ENCODE data around the gene GIMAP1. TPM values are rescaled to one million over a fixed set of nuclear protein-coding genes. Genes with fewer than 3 reads are reported as not detected.

The GIMAP1 gene
- total RNA-seq, 2 experiments from 2014 or later: 19.0 to 20.2 TPM

DNA sequence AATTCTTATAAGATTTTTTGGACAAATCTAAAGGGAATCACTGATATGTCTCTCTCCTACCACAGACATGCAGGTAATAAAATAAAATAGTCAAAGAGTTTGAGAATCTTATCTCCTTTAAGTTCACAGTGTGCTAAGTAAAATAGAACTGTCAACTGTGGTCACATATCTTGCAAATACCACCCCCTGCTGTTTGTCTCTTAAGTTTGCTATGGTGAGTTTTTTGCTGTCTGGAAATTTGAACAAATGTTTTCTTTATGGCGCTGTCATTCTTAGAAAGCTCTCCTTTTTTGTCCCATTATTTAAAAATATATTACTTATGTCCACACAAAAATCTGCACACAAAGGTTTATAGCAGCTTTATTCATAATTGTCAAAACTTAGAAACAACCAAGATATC, 40.4 kb downstream of the GIMAP1 start:
- DNase-seq: no peak
- ChIA-PET CTCF (interaction anchor here (0.6 to 5.0 kb wide), 18 partner anchors 11 to 401 kb away, joined by 3 to 85 read pairs (median 4); partner anchors contain the start of genes GIMAP2, GIMAP7 and GIMAP8), POLR2A (interaction anchor here (2.3 to 2.6 kb wide), 3 partner anchors 189 to 308 kb away, joined by 13 to 38 read pairs (median 16); partner anchors contain the start of genes GIMAP4 and GIMAP8)
- Mint-ChIP-seq H3K4me3 (peak overlapping the region; percentile 67), H3K9me3 (ENCODE audit: insufficient read depth) (peaks cover 8% of the 10 kb centered on the region), H3K27me3 (ENCODE audit: low read depth) (no peaks in the 10 kb centered on the region), H3K4me1 (ENCODE audit: low read depth) (peaks cover 49% of the 10 kb centered on the region), H3K36me3 (ENCODE audit: low read depth) (peaks cover 5% of the 10 kb centered on the region), H3K27ac (peak overlapping the region; percentile 90)
- no peak for ATAC-seq

DNA sequence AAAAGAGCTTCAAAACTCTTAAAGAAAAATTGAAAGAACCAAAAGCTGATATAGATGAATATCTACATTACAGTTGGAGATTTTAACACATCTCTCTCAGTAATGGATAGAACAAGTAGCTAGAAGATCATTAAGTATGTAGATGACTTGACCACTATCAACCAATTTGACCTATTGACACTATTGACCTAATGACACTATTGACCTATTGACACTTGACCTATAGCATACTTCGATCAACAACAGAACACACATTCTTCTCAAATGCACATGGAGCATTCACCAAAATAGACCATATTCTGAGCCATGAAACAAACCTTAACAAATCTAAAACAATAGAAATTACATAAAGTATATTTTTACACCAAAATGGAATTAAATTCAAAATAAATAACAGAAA, 43.1 kb downstream of the GIMAP1 start:
- ATAC-seq (no peak), DNase-seq (no peak)
- Mint-ChIP-seq H3K36me3 (ENCODE audit: low read depth) (peaks cover 5% of the 10 kb centered on the region), H3K27me3 (ENCODE audit: low read depth) (no peaks in the 10 kb centered on the region), H3K27ac (no peak overlapping the region), H3K4me3 (no peak overlapping the region), H3K9me3 (ENCODE audit: insufficient read depth) (peaks cover 12% of the 10 kb centered on the region), H3K4me1 (ENCODE audit: low read depth) (peaks cover 27% of the 10 kb centered on the region)
- ChIA-PET POLR2A (no interaction called here), CTCF (interaction anchor here (0.8 to 1.9 kb wide), 4 partner anchors 22 to 310 kb away, joined by 3 to 9 read pairs (median 4); partner anchors contain the start of gene GIMAP5)

DNA sequence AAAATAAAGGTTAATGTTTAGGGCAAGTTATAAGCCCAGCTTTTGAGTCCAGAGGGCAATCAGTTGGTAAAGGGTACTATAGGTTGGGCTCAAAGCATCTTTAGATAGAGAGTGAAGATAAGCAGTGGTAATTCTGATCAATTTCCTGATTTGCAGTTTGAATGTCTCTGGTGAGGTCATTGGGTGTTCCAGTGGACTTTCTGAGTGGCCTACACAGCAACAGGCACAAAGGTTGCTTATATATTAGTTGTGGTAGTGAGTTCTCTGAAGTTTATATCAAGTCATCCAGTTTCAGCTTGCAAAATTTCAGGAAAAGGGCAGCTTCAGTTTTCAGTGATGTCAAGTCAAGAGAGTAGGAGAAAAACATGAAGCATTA, 49.9 kb downstream of the GIMAP1 start:
- Mint-ChIP-seq H3K27ac (no peak overlapping the region), H3K27me3 (ENCODE audit: low read depth) (peaks cover 2% of the 10 kb centered on the region), H3K4me3 (no peak overlapping the region), H3K4me1 (ENCODE audit: low read depth) (no peaks in the 10 kb centered on the region), H3K9me3 (ENCODE audit: insufficient read depth) (peaks cover 10% of the 10 kb centered on the region), H3K36me3 (ENCODE audit: low read depth) (peaks cover 3% of the 10 kb centered on the region)
- ChIA-PET POLR2A (interaction anchor here (1.0 kb wide), 1 partner anchor 11 kb away, joined by 4 read pairs; no protein-coding TSS in a partner anchor), CTCF (interaction anchor here (1.0 kb wide), 1 partner anchor 12 kb away, joined by 3 read pairs; no protein-coding TSS in a partner anchor)
- no peak for ATAC-seq
- no peak for DNase-seq

DNA sequence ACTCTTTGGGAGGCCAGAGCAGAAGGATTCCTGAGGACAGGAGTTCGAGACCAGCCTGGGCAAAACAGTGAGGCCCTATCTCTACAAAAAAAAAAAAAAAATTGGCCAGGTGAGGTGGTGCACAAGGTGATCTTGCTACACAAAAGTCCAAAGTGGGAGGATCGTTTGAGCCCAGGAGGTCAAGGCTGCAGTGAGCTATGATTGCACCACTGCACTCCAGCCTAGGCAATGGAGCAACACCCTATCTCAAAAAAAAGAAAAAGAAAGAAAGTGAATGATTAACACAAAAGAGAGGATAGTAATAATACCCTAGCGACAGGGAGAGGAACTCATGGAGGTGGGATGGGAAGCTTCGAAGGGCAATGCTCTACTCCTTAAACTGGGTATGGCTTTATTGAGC, 53.4 kb downstream of the GIMAP1 start:
- Mint-ChIP-seq H3K27ac (no peak overlapping the region), H3K4me3 (no peak overlapping the region), H3K27me3 (ENCODE audit: low read depth) (peaks cover 7% of the 10 kb centered on the region), H3K4me1 (ENCODE audit: low read depth) (no peaks in the 10 kb centered on the region), H3K9me3 (ENCODE audit: insufficient read depth) (peaks cover 13% of the 10 kb centered on the region), H3K36me3 (ENCODE audit: low read depth) (no peaks in the 10 kb centered on the region)
- ChIA-PET POLR2A (no interaction called here), CTCF (interaction anchor here (1.0 to 1.6 kb wide), 2 partner anchors 9 to 321 kb away, joined by 3 to 9 read pairs; no protein-coding TSS in a partner anchor)
- ATAC-seq: no peak
- DNase-seq: no peak

Other genes with a start within 250 kb of the GIMAP1 start
- gene GIMAP7, start 201.7 kb upstream of the GIMAP1 start, total RNA-seq: 100 to 1,000 TPM; 134 TPM
- gene GIMAP4, start 149.2 kb upstream of the GIMAP1 start, total RNA-seq: 100 to 1,000 TPM; 174 to 186 TPM
- 10 to 100 TPM; 88.9 to 93.3 TPM for gene GIMAP6, start 84.2 kb upstream of the GIMAP1 start, total RNA-seq
- 10 to 100 TPM; 79.0 to 82.9 TPM for gene GIMAP2, start 30.9 kb upstream of the GIMAP1 start, total RNA-seq
- gene GIMAP5, start 20.8 kb downstream of the GIMAP1 start, total RNA-seq: 10 to 100 TPM; 56.3 to 63.3 TPM
- not detected for gene TMEM176B, start 83.8 kb downstream of the GIMAP1 start, total RNA-seq
- not detected for gene TMEM176A, start 84.2 kb downstream of the GIMAP1 start, total RNA-seq
- gene AOC1, start 135.9 kb downstream of the GIMAP1 start, total RNA-seq: not detected